ENCODE measurements around the gene KIAA0319L. TPM values are rescaled to one million over a fixed set of nuclear protein-coding genes. Genes with fewer than 3 reads are reported as not detected.

KIAA0319L gene
- total RNA-seq, 1 experiment from 2014 or later = 48.9 TPM

GRCh38 chr1:35447278-35447677, 109.9 kb downstream of the KIAA0319L start:
- no peak for DNase-seq (ENCODE audit: low read depth)

GRCh38 chr1:35444519-35444774, 112.8 kb downstream of the KIAA0319L start:
- DNase-seq (ENCODE audit: low read depth) = no peak

- no peak for DNase-seq (ENCODE audit: low read depth)
Observed at GRCh38 chr1:35443768-35444518, 113.3 kb downstream of the KIAA0319L start.

GRCh38 chr1:35442734-35443133, 114.5 kb downstream of the KIAA0319L start:
- DNase-seq (ENCODE audit: low read depth) = no peak

- DNase-seq (ENCODE audit: low read depth) = no peak
Observed at GRCh38 chr1:35441926-35442579, 115.2 kb downstream of the KIAA0319L start.

- no peak for DNase-seq (ENCODE audit: low read depth)
Observed at GRCh38 chr1:35439626-35440025, 117.6 kb downstream of the KIAA0319L start.

GRCh38 chr1:35437200-35437599, 120.0 kb downstream of the KIAA0319L start:
- DNase-seq (ENCODE audit: low read depth) = no peak

GRCh38 chr1:35436078-35436477, 121.1 kb downstream of the KIAA0319L start:
- DNase-seq (ENCODE audit: low read depth) = no peak

GRCh38 chr1:35434703-35435102, 122.5 kb downstream of the KIAA0319L start:
- no peak for DNase-seq (ENCODE audit: low read depth)

GRCh38 chr1:35433714-35434113, 123.5 kb downstream of the KIAA0319L start:
- no peak for DNase-seq (ENCODE audit: low read depth)

GRCh38 chr1:35432231-35432630, 125.0 kb downstream of the KIAA0319L start:
- no peak for DNase-seq (ENCODE audit: low read depth)

GRCh38 chr1:35431173-35431599, 126.0 kb downstream of the KIAA0319L start:
- no peak for DNase-seq (ENCODE audit: low read depth)

GRCh38 chr1:35430762-35431161, 126.4 kb downstream of the KIAA0319L start:
- no peak for DNase-seq (ENCODE audit: low read depth)

- no peak for DNase-seq (ENCODE audit: low read depth)
Observed at GRCh38 chr1:35428360-35428759, 128.8 kb downstream of the KIAA0319L start.

GRCh38 chr1:35426097-35426586, 131.1 kb downstream of the KIAA0319L start:
- no peak for DNase-seq (ENCODE audit: low read depth)

- DNase-seq (ENCODE audit: low read depth) = no peak
Observed at GRCh38 chr1:35408925-35409324, 148.3 kb downstream of the KIAA0319L start.

- no peak for DNase-seq (ENCODE audit: low read depth)
Observed at GRCh38 chr1:35407743-35408142, 149.5 kb downstream of the KIAA0319L start.

- peak; percentile 19 for DNase-seq (ENCODE audit: low read depth)
Observed at GRCh38 chr1:35406103-35406502, 151.1 kb downstream of the KIAA0319L start.

- DNase-seq (ENCODE audit: low read depth) = no peak
Observed at GRCh38 chr1:35401049-35401448, 156.2 kb downstream of the KIAA0319L start.

GRCh38 chr1:35398739-35399138, 158.5 kb downstream of the KIAA0319L start:
- DNase-seq (ENCODE audit: low read depth) = no peak

- no peak for DNase-seq (ENCODE audit: low read depth)
Observed at GRCh38 chr1:35394386-35394785, 162.8 kb downstream of the KIAA0319L start.

GRCh38 chr1:35390600-35391494, 166.4 kb downstream of the KIAA0319L start:
- no peak for DNase-seq (ENCODE audit: low read depth)
